ENCODE data around the gene GALNT15.

- TF ChIP-seq CTCF (IDR thresholded peaks at IDR 0.05) (no peak), POLR2AphosphoS5 (IDR thresholded peaks at IDR 0.05) (no peak), POLR2A (IDR thresholded peaks at IDR 0.05) (no peak)
Observed at GRCh38 chr3:16130066-16130465, 44.4 kb upstream of the GALNT15 start.

All from breast epithelium (tissue), 3 donors.